HG03025 (cell line): Measurements from ENCODE around the gene KLKB1.
A peak's percentile ranks its signal among the peaks of the same experiment; 100 is the strongest.

Source experiments
- ATAC-seq: cut with Tn5 transposase; IDR thresholded peaks from one replicate; pipeline ENCODE4 v1.9.1; 2021; ENCODE audit warnings: mild to moderate bottlenecking, moderate library complexity; ENCODE audit not compliant: unreplicated experiment, low FRiP score

Gene KLKB1

DNA sequence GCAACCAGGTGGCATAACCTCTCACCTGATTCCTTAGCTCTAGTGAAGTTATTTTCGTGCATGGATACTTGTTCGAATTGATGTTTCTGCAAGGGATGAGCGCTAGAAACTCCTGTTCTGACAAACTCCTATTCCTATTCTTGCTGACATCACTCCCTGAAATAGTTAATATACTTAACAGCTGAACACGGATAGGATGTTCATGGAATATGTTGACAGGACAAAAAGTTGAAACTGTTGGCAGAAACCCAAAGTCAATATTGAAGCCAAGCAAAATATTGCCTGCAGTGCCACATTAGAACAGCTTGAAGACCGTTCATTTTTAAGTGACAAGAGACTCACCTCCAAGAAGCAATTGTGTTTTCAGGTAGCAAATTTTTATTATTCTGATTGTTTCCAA is at the start of gene KLKB1:
TSS of gene KLKB1 (plus strand) at position 287 of the 400 bp plus-strand sequence. CDS start 689 bp downstream, outside the sequence.
- ATAC-seq: no peak

GRCh38 chr4:186188107-186188506 is 39.2 kb upstream of the KLKB1 start:
- ATAC-seq: no peak

DNA sequence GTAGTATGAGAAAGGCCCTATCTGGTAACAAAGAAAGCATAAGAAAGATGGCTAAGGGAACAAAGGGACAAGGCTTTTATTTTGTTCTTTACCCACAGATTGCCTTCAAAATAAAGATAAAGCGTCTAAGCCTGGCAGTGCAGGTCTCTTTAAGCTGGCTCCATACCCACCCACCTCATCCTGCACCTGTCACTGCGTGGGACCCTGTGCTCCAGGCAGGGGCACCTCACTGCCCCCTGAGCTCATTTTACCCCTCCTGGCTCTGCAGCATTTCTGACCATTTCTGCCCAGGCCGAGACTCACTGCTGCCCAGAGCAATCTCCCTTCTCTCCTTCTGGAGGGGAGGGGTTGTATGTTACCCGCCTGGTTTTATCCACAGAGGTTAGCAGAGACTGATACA is 37.7 kb upstream of the KLKB1 start:
- ATAC-seq: no peak

DNA sequence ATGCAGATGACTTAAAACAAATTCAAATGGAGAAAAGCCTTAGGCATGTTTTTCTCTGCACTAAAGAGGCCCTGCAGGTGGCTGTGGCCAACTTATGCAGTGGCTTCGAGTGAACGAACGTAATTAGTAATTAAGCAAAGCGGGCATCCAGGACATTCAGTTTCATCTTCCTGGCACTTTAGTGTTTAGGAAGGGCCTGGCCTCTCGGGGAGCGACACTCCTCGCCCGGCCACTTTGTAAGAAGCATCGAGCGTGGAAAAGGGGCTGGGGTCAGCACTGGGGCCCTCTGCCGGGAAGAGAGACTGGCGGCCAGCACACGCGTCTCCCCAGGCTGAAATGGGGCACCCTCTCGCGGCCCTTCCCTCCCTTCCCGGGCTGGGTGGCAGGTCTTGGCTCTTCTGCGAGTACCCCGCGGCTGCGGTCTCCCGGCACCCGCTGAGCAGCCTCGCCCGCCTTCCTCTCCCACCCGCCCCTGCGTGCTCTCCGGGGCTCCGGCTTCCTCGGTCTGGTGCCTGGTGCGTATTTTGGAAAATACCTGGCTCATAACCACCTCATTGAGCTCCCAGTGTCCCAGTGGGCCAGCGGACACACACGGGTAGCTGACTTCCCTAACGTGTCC is 36.6 kb upstream of the KLKB1 start:
- peak; percentile 26 for ATAC-seq

DNA sequence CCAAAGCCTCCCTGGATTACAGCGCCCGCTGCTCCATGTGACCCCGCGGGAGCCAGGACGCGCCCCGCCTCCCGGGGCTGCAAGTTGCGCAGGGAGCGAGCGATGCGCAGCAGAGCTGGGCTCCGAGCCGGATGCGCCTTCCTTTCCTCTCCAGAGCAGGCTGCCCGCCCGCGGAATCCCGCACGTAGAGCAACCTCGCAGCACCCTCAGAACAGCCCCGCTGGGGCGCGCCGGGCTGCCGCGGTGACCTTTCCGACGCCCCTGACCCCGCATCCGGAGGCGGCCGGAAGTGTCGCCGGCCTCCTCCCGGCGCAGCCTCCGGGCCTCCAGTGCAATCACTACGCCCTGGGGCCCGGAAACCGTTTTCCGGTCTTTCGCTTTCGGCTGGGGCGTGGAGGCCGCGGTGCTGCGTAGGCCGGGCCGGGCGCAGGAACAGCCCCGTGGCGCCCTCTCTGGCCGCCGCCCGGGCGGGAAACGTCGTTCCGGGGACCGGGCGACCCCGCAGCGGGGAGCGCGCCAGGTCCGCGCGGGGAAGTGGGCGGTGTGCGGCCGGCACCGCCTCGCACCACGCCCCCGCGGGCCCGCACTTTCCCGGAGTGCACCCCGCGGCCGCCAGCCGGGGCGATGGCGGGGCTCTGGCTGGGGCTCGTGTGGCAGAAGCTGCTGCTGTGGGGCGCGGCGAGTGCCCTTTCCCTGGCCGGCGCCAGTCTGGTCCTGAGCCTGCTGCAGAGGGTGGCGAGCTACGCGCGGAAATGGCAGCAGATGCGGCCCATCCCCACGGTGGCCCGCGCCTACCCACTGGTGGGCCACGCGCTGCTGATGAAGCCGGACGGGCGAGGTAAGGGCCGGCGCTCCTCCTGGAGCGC is 35.9 kb upstream of the KLKB1 start, which contains the start of gene CYP4V2:
TSS of gene CYP4V2 (plus strand) at position 368 of the 866 bp plus-strand sequence. CDS start at position 625, 257 bp downstream.
- ATAC-seq: peak; percentile 90

- ATAC-seq: no peak
Measured at GRCh38 chr4:186192066-186192612, 35.2 kb upstream of the KLKB1 start.

- ATAC-seq: no peak
Measured at GRCh38 chr4:186193851-186194250, 33.5 kb upstream of the KLKB1 start.

DNA sequence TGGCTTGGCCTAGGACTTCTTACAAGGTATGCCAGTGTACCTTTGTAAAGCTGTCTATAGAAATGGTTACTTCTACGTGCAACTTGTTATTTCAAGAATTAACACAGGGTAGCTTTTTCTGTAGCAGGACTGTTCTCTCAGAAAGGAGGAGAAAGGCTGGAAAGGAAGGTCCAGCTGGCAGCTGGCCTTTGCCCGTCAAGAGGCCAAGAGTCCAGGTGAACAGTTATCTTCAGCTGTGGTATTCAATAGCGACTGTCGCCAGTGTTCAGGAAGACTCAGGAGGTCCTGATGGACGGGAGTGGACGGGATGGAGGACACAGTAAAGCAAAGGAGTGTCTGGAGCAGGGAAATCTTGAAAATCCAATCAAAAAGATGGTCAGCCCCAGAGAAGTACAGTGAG is 31.2 kb upstream of the KLKB1 start:
- no peak for ATAC-seq

- ATAC-seq: no peak
Measured at GRCh38 chr4:186200516-186200915, 26.8 kb upstream of the KLKB1 start.

GRCh38 chr4:186201010-186201409 is 26.3 kb upstream of the KLKB1 start:
- ATAC-seq: no peak

- no peak for ATAC-seq
Measured at GRCh38 chr4:186201535-186202230, 25.6 kb upstream of the KLKB1 start.

GRCh38 chr4:186202490-186203140 is 24.7 kb upstream of the KLKB1 start:
- ATAC-seq: no peak

GRCh38 chr4:186203406-186203805 is 23.9 kb upstream of the KLKB1 start:
- no peak for ATAC-seq

- no peak for ATAC-seq
Measured at GRCh38 chr4:186204103-186204559, 23.2 kb upstream of the KLKB1 start.

- ATAC-seq: no peak
Measured at GRCh38 chr4:186204686-186205085, 22.6 kb upstream of the KLKB1 start.

GRCh38 chr4:186205156-186205555 is 22.2 kb upstream of the KLKB1 start:
- no peak for ATAC-seq

GRCh38 chr4:186216465-186217024 is 10.8 kb upstream of the KLKB1 start:
- ATAC-seq: no peak

DNA sequence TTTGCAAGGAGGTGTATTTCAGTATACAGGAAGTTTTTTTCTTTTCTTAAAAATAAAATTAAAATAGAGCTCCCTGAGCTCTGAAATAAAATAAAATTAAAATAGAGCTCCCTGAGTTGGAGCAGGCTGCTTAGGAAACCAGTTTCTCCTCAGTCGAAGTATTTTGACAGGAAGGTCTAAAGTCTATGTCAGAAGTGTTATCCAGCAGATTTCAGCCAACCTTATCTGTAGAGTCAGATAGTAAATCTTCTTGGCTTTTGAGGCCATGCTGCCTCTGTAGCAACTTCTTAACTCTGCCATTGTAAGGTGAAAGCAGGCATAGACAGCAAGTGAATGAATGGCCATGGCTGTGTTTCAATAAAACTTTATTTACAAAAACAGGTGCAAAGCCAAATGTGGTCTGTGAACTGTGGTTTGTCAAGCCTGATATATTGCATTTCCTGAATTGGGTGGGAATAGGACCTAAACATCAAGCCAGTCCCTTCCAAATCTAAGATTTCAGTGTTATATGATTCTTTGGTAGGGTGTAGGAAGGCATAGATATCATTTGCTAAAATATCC is 9.5 kb upstream of the KLKB1 start:
- no peak for ATAC-seq

DNA sequence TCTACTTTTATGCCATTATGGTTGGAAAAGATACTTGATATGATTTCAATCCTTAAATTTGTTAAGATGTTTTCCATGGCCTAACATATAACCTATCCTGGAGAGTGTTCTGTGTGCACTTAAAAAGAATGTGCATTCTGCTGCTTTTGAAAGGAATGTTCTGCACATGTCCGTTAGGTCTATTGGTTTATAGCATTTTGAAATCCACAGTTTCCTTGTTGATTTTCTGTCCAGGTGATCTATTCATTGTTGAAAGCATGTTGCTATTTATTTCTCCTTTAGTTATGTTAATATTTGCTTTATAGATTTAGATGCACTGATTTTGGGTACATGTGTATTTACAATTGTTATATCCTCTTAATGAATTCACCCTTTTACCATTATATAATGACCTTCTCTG is 5.7 kb upstream of the KLKB1 start:
- ATAC-seq: no peak

DNA sequence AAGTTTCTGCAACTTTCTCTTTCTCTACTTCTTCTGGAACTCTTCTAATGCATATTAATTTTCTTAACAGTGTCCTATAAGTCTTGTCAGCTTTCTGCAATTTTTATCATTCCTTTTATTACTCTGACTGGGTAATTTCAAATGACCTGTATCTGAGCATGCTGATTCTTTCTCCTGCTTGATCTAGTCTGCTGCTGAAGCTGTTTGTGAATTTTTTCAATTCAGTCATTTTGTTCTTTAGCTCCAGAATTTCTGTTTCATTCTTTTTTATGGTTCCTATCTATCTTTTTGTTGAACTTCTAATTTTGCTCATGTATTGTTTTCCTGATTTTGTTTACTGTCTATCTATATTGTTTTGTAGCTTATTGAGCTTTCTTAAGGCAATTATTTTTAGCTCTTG is 1.5 kb upstream of the KLKB1 start:
- ATAC-seq: no peak
